ACC112 (cell line): ENCODE measurements around the gene PCSK7.
"Not testable (repeated sequence)": the region's sequence is repeated elsewhere in the genome, so short reads cannot be mapped to it uniquely, and the experiment has no call there.

Experiments used
- H2AFZ ChIP-seq: fragments of 200-600 bp; sonication (generic); one replicate; pipeline ENCODE4 v1.6.0; 2017; ENCODE audit warnings: antibody characterized with exemption, low read length; ENCODE audit not compliant: unreplicated experiment
- H3K27ac ChIP-seq: fragments of 200-600 bp; sonication (generic); 2 replicates; pipeline ENCODE4 v1.5.1; 2014; ENCODE audit warnings: low read depth, mild to moderate bottlenecking, antibody characterized with exemption, low read length, moderate library complexity
- H3K27me3 ChIP-seq: fragments of 200-600 bp; sonication (generic); 2 replicates; pipeline ENCODE4 v1.6.1; 2014; ENCODE audit warnings: mild to moderate bottlenecking, antibody characterized with exemption, low read length, moderate library complexity, mixed read lengths; ENCODE audit not compliant: insufficient read depth
- H3K36me3 ChIP-seq: fragments of 200-600 bp; sonication (generic); 2 replicates; pipeline ENCODE4 v1.6.1; 2016; ENCODE audit warnings: mild to moderate bottlenecking, antibody characterized with exemption, low read length, moderate library complexity, mixed read lengths; ENCODE audit not compliant: insufficient read depth
- H3K4me1 ChIP-seq: fragments of 200-600 bp; sonication (generic); one replicate; pipeline ENCODE4 v1.6.1; 2016; ENCODE audit warnings: low read length, mixed read lengths; ENCODE audit not compliant: insufficient read depth, unreplicated experiment, control insufficient read depth
- H3K4me3 ChIP-seq: fragments of 200-600 bp; sonication (generic); 2 replicates; pipeline ENCODE4 v1.5.1; 2014; ENCODE audit warnings: mild to moderate bottlenecking, low read depth, low read length
- H3K79me2 ChIP-seq: fragments of 200-600 bp; sonication (generic); one replicate; pipeline ENCODE4 v1.6.0; 2016; ENCODE audit warnings: low read length; ENCODE audit not compliant: control insufficient read depth, unreplicated experiment, insufficient read depth

PCSK7 gene, protein sequence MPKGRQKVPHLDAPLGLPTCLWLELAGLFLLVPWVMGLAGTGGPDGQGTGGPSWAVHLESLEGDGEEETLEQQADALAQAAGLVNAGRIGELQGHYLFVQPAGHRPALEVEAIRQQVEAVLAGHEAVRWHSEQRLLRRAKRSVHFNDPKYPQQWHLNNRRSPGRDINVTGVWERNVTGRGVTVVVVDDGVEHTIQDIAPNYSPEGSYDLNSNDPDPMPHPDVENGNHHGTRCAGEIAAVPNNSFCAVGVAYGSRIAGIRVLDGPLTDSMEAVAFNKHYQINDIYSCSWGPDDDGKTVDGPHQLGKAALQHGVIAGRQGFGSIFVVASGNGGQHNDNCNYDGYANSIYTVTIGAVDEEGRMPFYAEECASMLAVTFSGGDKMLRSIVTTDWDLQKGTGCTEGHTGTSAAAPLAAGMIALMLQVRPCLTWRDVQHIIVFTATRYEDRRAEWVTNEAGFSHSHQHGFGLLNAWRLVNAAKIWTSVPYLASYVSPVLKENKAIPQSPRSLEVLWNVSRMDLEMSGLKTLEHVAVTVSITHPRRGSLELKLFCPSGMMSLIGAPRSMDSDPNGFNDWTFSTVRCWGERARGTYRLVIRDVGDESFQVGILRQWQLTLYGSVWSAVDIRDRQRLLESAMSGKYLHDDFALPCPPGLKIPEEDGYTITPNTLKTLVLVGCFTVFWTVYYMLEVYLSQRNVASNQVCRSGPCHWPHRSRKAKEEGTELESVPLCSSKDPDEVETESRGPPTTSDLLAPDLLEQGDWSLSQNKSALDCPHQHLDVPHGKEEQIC

DNA sequence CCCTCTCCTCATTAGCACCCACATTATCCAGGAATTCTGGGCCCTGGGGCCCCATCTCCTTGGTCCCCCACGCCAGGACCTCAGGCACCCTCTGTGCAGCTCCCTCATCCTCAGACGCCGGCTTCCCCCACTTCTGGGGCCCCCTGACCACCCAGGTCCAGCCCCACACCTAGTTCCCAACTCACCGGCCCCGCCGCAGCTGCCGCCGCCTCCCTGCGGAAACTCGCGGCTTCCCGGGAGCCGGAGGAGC, at the start of gene PCSK7:
TSS of gene PCSK7 (minus strand) at position 232 of the 250 bp plus-strand sequence. CDS start 2,229 bp downstream, outside the sequence.
- Histone ChIP-seq H2AFZ (peak within 1 kb of the TSS; percentile 86), H3K27ac (peak within 1 kb of the TSS; percentile 62), H3K4me3 (peak within 1 kb of the TSS; percentile 92), H3K4me1 (peaks cover 22% of the 10 kb centered on the region), H3K27me3 (no peaks in the 10 kb centered on the region), H3K36me3 (no peaks in the 10 kb centered on the region), H3K79me2 (peaks cover 49% of the 10 kb centered on the region)

DNA sequence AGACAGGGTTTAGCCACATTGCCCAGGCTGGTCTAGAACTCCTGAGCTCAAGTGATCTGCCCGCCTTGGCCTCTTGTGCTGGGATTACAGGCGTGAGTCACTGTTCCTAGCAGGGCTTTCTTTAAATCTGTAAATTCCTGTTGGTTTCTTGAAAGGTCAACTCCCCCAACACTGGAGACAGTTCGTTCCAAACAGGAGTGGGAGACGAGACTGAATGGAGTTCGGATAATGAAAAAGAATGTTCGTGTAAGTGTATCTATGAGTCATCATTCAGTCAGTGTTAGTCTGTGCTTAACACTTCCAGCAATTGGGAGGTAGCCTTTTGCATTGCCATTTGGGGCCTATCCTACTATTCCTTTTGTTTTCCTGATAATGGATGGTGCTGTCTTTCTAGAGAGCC, 49.3 kb upstream of the PCSK7 start:
- Histone ChIP-seq H3K36me3 (peaks cover 8% of the 10 kb centered on the region), H3K27me3 (no peaks in the 10 kb centered on the region), H3K27ac (peak overlapping the region; percentile 85), H2AFZ (no peak overlapping the region), H3K4me3 (no peak overlapping the region; the same call in 1 of the 2 replicates), H3K4me1 (peaks cover 21% of the 10 kb centered on the region), H3K79me2 (no peaks in the 10 kb centered on the region)

DNA sequence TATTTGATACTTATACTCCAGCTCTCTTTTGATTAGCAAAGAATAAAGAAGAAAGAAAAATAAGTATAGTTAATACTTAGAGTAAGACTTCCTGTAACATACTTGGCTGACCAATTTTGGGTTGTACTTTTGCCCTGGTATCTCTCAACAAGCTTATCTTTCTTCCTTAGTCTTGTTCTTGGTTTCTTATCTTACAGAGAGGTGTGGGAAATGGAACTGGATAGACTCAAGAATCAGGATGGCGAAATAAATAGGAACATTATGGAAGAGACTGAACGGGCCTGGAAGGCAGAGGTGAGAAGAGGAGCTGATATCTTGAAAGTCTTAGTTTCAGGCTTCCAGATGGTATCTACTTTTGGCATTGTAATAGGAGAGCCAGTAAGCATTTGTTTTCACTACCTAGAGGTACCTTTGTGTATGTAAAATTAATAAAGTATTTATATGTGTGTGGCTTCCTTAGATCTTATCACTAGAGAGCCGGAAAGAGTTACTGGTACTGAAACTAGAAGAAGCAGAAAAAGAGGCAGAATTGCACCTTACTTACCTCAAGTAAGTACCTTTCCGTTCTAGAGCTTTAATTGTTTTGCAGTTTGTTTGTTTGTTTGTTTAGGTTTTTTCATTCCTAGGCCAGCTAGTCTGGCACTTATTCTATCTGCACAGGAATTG, 48.0 kb upstream of the PCSK7 start:
- H3K4me3 ChIP-seq: no peak overlapping the region
- no peaks in the 10 kb centered on the region for H3K79me2 ChIP-seq
- H3K27ac ChIP-seq: no peak overlapping the region
- H3K27me3 ChIP-seq: no peaks in the 10 kb centered on the region
- H3K36me3 ChIP-seq: peaks cover 8% of the 10 kb centered on the region
- no peak overlapping the region for H2AFZ ChIP-seq
- H3K4me1 ChIP-seq: peaks cover 33% of the 10 kb centered on the region

GRCh38 chr11:117278347-117278746, 46.5 kb upstream of the PCSK7 start:
- H2AFZ ChIP-seq: no peak overlapping the region
- no peaks in the 10 kb centered on the region for H3K79me2 ChIP-seq

DNA sequence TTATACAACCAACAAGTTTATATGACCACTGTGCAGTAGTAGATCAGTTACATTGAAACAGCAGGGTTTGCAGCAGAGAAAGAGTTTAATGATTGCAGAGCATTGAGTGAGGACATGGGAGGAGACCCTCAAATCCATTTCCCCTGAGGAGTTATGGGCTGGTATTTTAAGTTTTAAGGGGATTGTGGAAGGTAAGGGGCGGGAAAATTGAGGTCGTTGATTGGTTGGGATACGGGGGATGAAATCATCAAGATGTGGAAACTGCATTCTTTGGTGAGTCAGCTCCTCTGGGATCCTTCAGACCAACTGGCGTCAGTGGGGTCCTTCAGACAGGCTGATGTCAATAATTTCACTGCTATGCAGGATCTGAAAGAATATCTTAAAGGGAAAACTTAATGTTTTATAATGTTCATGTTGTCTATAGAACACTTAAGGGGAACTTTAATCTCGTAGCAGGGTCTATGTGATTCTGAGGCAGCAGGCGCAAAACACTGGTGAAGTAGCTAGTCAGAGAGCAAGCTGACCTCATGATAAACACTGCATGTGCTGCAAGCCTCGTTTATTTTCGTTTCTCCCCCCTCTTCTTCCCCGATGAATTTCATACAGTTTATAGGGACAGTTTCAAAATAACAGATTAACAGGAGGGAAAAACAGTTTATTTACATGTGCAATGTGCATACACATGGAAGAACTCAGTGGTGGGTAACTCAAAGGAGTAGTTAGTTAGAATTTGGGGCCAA, 41.8 kb upstream of the PCSK7 start:
- H3K4me1 ChIP-seq: peaks cover 27% of the 10 kb centered on the region
- H3K27ac ChIP-seq: peak overlapping the region; percentile 93
- no peaks in the 10 kb centered on the region for H3K27me3 ChIP-seq
- no peaks in the 10 kb centered on the region for H3K36me3 ChIP-seq
- H3K79me2 ChIP-seq: no peaks in the 10 kb centered on the region
- peak overlapping the region; percentile 58 for H3K4me3 ChIP-seq
- peak overlapping the region; percentile 51 for H2AFZ ChIP-seq

More at GRCh38 chr11:117278347-117278746, 46.5 kb upstream of the PCSK7 start:
- Histone ChIP-seq H3K4me3 (no peak overlapping the region), H3K36me3 (peaks cover 8% of the 10 kb centered on the region), H3K27ac (no peak overlapping the region), H3K27me3 (no peaks in the 10 kb centered on the region), H3K4me1 (peaks cover 45% of the 10 kb centered on the region)

- H3K27ac ChIP-seq, H3K36me3 ChIP-seq, H3K79me2 ChIP-seq, H3K4me3 ChIP-seq, H2AFZ ChIP-seq, H3K27me3 ChIP-seq: not testable (repeated sequence)
- peaks cover 27% of the 10 kb centered on the region for H3K4me1 ChIP-seq
These were observed 40.3 kb upstream of the PCSK7 start for GRCh38 chr11:117272175-117272574.

- H3K79me2 ChIP-seq: no peaks in the 10 kb centered on the region
- H3K27me3 ChIP-seq: no peaks in the 10 kb centered on the region
- H3K27ac ChIP-seq: no peak overlapping the region
- no peak overlapping the region for H3K4me3 ChIP-seq
- peaks cover 25% of the 10 kb centered on the region for H3K4me1 ChIP-seq
- no peak overlapping the region for H2AFZ ChIP-seq
- H3K36me3 ChIP-seq: no peaks in the 10 kb centered on the region
These were observed 39.3 kb upstream of the PCSK7 start for GRCh38 chr11:117271208-117271607.

- no peaks in the 10 kb centered on the region for H3K36me3 ChIP-seq
- H3K27ac ChIP-seq: no peak overlapping the region
- H3K79me2 ChIP-seq: no peaks in the 10 kb centered on the region
- peaks cover 14% of the 10 kb centered on the region for H3K4me1 ChIP-seq
- H3K27me3 ChIP-seq: no peaks in the 10 kb centered on the region
- no peak overlapping the region for H3K4me3 ChIP-seq
- no peak overlapping the region for H2AFZ ChIP-seq
These were observed 38.0 kb upstream of the PCSK7 start for GRCh38 chr11:117269856-117270255.

DNA sequence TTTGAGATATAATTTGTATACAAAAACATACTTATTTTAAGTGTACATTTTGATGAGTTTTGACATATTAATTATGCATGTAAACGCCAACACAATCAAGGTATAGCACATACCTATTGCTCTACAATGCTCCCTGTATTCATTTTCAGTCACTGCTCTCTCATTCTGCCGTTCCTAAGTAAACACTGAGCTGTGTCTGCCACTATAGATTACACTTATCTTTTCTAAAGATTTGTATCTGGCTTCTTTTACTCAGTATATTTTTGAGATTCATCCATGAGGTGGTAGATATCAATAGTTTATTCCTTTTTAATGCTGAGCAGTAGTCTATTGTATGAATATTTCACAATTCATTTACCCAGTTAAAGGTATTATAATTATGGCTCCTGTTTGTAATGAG, 33.9 kb upstream of the PCSK7 start:
- Histone ChIP-seq H3K79me2 (no peaks in the 10 kb centered on the region), H3K27me3 (no peaks in the 10 kb centered on the region), H3K36me3 (peaks cover 4% of the 10 kb centered on the region; the same call in 1 of the 2 replicates), H3K27ac (no peak overlapping the region), H2AFZ (no peak overlapping the region), H3K4me3 (no peak overlapping the region), H3K4me1 (no peaks in the 10 kb centered on the region)

DNA sequence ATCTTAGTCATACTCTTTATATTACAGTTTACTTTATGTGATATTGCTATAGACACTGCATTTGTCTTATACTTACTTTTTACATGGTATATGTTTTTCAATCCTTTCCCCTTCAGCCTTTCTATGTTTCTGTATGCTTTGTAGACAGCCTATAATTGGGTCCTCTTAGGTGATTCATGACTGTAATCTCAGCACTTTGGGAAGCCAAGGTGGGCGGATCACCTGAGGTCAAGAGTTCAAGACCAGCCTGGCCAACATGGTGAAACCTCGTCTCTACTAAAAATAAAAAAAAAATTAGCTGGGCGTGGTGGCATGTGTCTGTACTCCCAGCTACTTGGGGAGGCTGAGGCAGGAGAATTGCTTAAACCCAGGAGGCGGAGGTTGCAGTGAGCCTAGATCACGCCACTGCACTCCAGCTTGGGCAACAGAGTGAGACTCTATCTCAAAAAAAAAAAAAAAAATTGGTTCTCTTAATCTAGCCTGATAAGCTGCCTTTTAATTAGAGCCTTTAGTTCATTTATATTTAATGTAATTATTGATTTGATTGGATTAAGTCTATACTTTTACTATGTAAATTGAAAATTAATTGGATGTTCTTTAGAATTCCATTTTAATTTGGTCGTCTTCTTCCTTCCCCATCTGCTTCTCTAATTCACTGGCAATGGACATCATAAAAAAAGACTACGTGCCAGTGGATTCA, 32.9 kb upstream of the PCSK7 start:
- H3K79me2 ChIP-seq, H2AFZ ChIP-seq, H3K36me3 ChIP-seq, H3K4me3 ChIP-seq, H3K4me1 ChIP-seq, H3K27ac ChIP-seq, H3K27me3 ChIP-seq: not testable (repeated sequence)
